ENCODE results near the gene ARG1.
"Not testable (repeated sequence)": the region's sequence is repeated elsewhere in the genome, so short reads cannot be mapped to it uniquely, and the experiment has no call there.

Gene ARG1

DNA sequence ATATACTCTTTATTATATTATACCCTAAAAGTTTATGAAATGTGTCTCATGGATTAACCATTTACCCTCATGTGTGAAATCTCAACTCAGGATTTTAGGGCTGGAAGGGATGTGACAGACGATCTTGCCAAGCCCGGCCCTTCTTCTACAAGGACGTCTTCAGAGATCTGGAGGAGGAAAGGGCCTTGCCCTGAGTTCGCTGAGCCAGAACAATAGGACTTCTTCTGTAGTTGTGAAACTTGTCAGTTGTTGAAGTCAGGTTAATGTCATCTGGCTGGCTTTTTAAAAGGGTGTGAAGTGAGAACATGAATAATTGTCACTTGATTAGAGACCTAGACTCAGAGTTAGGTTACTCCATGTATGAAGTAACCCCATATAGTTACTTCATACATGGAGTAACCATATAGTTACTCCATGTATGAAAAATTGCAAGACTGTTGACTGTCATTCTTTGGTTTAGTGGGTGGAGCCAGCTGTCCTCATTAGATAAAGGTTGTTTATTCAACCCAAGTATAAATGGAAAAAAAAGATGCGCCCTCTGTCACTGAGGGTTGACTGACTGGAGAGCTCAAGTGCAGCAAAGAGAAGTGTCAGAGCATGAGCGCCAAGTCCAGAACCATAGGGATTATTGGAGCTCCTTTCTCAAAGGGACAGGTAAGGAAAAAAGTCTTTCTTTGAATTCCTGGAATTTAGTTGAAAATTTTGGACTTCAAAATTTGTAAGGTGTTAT lies at the start of gene ARG1:
Gene ARG1 (plus strand): TSS at position 541 of the 730 bp plus-strand sequence. CDS start 57 bp downstream, at position 598.
- DNase-seq: peak; percentile 16

DNA sequence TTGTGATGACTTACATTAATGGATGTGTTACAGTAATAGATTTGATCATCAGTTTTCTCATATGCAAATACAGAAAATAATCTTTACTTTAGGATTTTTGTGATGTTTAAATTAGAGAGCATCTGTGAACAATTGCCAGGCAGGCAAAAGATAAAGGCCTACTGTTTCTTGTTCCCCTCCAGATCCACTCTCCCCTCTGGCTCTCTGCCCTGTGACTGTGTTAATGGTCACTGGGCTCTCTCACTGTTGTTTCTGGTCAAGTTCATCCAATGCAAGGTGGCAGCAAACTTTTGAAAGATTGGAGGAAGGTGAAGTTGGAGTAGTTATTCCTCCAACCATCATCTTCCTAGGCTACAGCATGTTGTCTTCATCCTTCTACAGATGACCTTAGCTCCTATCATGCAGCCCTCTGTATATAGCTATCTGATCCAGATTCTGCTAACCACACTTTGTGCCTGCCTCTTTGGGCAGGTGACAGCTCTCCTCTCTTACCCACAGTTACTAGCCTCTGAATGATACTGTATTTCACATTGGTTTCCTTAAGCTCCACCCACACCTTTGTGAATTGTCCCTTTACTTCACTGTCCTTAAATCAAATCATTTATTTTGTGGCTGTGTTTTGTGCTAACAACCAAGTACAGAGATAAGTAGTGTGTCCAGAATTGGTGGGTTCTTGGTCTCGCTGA lies 48.9 kb upstream of the ARG1 start:
- no peak for DNase-seq

DNA sequence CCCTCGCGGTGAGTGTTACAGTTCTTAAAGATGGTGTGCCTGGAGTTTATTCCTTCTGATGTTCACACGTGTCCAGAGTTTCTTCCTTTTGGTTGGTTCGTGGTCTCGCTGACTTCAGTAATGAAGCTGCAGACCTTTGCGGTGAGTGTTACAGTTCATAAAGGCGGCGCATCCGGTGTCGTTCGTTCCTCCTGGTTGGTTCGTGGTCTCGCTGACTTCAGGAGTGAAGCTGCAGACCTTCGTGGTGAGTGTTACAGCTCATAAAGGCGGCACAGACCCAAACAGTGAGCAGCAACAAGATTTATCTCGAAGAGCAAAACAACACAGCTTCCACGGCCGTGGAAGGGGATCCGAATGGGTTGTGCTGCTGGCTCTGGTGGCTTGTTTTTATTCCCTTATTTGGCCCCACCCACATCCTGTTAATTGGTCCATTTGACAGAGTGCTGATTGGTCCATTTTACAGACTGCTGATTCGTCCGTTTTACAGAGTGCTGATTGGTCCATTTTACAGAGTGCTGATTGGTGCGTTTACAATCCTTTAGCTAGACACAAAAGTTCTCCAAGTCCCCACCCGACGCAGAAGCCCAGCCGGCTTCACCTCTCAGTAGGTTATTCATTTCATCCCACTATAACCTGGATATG lies 48.2 kb upstream of the ARG1 start:
- no peak for DNase-seq

DNA sequence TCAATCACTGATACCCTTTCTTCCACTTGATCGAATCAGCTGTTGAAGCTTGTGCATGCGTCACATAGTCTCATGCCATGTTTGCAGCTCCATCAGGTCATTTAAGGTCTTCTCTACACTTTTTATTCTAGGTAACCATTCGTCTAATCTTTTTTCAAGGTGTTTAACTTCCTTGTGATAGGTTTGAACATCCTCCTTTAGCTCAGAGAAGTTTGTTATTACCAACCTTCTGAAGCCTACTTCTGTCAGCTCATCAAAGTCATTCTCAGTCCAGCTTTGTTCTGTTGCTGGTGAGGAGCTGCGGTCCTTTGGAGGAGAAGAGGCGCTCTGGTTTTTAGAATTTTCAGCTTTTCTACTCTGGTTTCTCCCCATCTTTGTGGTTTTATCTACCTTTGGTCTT lies 42.1 kb upstream of the ARG1 start:
- DNase-seq: not testable (repeated sequence)

DNA sequence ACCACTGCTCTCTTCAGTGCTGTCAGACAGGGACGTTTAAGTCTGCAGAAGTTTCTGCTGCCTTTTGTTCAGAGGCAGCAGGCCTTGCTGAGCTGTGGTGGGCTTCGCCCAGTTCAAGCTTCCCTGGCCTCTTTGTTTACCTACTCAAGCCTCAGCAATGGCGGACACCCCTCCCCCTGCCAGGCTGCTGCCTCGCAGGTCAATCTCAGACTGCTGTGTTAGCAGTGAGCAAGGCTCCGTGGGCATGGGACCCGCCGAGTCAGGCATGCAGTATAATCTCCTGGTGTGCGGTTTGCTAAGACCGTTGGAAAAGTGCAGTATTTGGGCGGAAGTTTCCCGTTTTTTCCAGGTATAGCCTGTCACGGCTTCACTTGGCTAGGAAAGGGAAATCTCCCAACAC lies 41.3 kb upstream of the ARG1 start:
- not testable (repeated sequence) for DNase-seq

DNA sequence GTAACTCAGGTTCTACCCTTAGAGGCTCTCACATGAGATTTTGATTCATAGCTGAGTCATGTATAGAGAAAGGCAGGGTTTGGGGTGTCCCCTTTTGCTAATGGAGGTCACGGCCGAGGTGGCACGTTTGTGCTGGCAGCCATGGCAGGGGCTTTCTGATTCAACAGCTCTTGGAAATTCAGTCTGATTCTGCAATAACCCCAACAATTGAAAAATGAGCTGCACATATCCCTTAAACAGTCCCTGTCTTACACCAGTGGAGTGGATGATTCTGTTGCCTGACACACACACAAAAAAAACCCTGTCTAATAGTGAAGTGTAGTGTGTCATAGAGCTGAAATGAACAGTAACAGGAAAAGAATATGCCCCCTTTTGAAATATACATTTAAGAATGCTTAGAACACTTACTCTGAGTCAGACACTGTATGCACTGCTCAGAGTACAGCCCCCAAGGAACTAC lies 40.4 kb upstream of the ARG1 start:
- no peak for DNase-seq

DNA sequence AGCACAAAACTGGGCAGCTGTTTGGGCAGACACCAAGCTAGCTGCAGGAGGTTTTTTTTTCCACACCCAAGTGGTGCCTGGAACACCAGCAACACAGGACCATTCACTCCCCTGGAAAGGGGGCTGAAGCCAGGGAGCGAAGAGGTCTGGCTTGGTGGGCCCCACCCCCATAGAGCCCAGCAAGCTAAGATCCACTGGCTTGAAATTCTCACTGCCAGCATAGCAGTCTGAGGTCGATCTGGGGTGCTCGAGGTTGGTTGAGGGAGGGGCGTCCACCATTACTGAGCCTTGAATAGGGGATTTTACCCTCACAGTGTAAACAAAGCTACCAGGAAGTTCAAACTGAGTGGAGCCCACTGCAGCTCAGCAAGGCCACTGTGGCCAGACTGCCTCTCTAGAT lies 34.4 kb upstream of the ARG1 start:
- not testable (repeated sequence) for DNase-seq

DNA sequence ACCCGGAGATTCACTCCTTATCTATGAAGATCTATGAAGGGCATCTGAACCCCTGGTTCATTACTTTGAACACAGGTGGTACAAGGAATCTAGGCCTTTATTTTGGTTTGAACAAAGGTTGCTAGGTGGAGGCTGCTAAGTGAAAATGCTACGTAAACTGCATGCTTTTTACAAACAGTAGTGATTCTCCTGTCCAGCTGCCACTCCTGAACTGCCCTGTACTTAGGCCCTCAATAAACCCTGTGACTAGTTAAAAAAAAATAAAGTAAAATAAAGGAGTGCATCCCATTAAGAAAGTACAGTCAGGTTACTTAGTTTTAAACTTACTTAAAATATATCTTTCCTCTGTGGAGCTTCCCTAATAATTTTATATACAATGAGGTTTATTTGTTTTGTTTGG lies 27.7 kb upstream of the ARG1 start:
- no peak for DNase-seq

DNA sequence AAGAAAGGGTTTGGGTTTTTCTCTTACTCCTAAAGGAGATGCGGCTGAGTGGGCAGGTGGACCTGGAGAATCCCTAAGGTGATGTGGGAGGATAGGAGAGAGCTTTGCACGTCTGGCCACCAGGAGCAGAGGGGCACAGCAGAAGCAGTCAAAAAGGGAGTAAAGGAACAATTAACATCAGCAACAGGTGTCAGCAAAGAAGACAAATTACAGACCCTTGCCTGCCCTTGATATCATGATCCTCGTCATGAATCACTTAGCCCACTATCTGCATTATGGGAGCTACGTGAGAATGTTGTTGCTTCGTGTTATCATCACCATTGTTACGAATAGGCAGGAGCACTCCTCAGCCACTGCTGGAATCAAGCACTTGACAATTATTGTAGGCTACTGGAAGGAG lies 25.5 kb upstream of the ARG1 start:
- DNase-seq: no peak

DNA sequence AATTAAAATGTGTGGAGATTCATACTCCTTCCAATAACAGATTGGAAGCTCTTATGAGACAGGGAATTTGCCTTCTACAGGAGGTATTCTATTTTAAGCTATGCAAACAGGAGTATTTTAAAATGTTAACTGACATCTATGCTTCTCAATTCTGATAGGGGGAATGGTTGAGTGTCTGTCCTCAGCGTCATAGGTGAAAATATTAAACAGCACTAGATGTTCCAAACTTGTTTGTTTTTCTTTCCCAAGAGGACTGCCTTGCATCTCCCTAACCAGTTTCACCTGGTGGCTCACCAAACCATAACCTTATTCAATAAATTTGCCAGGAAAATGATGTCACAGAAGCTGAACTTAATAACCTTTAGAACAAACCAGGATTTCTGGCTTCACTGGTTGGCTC lies 24.6 kb upstream of the ARG1 start:
- DNase-seq: no peak

DNA sequence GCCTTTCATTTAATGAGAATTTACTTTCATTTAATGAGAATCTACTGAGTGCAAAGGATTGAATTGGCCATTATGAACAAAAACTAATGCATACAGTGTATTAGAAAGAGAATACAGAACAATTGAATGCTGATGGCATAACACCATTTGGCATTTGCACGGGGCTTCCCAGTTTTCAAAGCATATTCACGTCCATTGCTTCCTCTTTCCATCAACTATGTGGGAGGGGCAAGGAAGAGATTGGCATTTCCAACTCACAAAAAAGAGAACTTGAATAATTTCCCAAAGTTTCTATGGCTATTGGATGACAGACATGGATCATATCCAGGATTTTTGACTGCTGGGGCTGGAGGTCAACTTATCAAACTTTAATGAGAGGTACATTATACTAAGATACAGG lies 23.2 kb upstream of the ARG1 start:
- peak; percentile 32 for DNase-seq

DNA sequence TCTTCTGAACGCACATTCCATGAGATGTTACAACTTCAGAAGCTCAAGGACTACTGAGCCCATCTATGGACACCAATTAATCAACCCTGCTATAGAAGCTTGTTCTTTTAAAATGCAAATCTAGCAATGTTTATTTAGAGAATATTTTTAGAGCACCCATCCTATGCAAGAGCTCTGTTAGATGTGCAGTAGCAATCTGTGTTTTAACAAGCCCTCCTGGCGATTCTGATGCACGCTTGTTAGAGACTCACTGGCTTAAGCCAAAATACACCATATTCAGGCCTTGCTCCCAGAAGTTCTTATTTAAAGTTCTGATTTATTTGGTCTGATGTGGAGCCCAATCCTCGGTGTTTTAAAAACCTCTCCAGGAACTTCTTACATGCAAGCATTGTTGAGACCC lies 21.1 kb upstream of the ARG1 start:
- DNase-seq: no peak

DNA sequence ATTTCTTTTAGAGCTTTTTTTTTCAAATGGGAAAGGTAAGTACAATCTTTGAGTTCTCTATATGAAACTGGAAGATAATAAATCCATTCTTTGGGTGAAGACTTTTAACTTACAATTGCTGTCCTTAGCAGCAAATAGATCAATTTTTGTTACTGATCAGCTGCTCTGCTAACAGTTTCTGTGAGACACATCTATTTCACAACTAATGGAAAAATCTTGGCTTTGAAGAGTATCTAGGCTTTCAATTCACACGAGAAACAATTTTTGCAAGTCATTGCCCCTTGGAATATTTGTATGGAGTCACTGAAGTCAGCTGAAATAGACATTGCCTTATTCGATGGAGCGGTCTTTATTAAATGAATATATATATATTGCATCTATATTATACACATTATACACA lies 20.5 kb upstream of the ARG1 start:
- DNase-seq: no peak

DNA sequence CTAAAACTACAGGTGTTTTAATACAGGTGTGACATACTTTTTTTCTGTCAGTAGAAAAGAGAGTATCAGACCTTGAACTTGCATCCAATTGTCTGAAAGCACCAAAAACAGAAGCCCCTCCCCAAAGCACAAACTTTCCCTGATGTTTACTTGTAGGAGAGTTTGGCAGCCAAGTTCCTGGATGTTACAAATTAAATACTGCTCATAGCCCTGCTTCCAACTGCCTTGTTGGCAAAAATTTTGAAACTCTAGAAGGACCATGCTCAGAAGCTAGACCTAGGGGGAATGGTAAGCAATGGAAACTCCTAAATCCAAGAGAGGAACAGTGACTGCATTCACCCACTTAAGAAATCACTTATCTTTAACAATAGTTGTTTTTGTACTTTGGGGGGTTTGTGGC lies 17.0 kb upstream of the ARG1 start:
- DNase-seq: no peak

DNA sequence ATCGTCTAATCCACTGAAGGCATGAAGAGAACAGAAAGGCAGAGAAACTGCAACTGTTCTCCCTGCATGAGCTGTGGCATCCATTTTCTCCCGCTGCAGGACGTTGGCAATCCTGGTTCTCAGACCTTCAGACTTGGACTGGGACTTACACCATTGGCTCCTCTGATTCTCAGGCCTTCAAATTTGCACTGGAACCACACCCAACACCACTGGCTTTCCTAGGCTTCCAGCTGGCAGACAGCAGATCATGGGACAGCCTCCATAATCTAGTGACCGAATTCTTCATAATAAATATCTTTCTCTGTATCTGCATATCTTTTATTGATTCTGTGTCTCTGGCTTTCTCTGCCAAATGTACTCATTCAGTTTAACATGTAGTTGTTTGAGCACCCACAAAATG lies 14.1 kb upstream of the ARG1 start:
- no peak for DNase-seq

DNA sequence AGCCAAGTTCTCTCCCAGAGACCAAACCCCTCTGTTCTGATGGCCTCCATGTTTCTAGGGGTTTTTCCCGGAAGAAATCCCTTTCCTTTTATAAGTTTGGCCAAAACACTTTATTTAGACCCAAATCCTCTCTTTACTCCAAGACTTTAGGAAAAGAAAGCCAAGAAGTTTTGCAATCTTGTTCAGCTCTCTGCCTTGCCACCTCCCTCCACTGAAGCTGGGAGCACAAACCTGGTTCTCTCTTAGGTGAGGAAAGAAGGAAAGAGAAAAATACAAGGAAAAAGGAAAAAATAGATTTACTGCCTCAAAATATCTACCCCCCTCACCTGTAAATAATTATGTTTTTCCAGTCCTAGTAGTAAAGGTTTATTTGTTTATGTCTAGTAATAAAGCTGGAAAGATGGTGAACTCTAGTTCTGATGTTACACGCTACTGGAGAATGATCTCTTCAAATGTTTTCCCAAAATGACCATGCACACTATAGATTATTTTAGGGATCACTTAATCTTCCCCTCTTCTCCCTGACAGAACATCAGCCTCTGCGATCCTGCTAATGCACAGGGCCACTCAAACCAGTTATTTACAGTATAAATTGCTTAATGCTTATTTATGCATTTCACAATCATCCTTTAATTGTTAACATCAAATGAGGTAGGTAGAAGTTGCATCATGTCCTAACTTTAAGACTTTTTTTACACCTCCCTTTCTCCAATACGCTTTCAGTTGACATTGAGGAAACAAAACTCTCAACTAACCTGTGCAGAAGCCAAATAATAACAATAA lies 10.9 kb upstream of the ARG1 start:
- no peak for DNase-seq

DNA sequence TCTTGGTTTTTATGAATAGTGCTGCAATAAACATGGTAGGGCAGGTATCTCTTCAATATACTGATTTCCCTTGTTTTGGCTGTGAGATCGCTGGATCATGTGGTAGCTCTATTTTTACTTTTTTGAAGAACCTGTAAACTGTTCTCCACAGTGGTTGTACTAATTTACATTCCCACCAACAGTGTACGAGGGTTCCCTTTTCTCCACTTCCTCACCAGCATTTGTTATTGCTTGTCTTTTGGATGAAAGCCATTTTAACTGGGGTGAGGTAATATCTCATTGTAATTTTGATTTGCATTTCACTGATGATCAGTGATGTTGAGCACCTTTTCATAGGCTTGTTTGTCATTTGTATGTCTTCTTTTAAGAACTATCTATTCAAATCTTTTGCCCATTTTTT lies 8.0 kb upstream of the ARG1 start:
- DNase-seq: peak; percentile 30

DNA sequence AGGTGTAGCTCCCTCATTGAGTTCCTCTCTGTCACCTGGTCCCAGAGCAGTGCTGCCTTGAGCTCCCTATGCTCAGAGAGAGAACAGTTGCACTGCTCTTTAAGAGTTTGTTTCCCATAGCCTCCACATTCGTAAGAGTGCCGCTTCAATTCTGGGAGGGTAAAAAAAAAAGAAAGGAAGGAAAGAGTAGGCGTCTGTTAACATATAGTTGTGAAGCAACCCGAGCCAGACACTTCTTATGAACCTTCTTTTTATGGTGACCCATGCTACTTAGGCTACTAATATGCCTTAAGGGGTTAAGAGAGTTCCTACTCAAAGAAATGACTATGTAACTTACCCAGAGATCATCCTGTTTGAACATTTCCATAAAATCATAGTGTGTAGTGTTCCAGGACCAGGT lies 4.3 kb upstream of the ARG1 start:
- peak; percentile 55 for DNase-seq

DNA sequence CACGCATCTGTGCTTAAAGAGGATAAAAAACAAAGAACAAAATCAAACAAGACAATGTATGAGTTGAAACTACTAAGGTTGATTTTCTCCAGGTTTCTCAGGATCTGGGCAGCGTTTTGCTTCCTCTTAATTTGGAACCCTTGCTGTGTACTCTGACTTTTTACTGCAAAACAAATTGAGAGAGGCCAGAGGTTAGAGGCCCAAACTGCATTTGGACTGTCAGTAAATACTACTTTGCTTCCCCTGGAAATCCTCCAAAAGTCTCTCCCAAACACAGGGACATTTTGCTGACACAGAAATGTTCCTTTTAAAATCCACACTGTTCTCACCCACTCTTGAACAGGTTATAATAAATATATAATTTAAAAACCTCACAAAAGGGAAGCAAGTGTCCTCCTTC lies 1.1 kb downstream of the ARG1 start:
- DNase-seq: no peak

DNA sequence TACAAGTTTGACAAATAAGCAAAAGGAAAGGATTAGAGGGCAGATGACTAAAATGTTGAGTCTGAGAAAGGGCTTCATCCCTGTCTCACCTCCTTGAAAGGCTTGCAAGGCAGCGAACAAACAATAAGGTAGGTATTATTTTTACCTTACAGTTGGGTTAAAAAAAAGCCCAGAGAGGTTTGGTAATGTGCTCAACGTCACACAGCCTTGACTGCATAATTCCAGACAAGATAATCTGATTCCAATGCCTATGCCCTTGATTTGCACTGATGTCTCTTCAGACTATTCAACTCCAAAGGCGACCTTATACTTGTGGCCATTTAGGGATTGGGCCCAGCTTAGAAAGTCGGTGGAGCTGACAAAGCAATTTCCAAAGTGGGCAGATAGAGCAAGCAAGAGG lies 1.7 kb downstream of the ARG1 start:
- no peak for DNase-seq

DNA sequence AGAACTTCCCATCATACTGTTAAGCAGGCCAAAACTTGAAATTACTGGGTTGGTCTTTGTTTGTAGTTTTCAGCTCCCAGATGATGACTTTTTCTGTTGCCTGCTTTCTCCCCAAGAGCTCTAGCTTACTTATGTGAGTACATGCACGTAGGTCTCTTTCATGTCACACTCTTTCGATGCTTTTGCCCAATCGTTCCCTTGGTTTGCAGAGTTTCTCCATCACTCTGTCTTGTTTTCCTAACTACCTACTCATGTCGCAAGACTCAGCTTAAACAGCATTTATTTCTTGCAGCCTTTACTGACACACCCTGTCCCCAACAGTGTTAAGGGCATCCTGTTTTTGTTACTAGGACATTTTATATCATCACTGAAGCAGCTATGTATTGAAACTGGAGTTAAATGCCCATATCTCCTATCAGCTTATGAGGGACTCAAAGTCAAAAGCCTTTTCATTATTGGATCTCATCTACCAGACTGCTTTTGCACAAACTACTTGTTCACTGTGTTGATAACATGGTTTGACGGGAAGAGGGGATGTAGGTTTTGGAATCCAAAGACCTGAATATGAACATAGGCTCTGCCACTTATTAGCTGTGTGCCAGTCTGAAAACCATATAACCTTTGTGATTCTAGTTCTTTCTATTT lies 2.9 kb downstream of the ARG1 start:
- DNase-seq: no peak

DNA sequence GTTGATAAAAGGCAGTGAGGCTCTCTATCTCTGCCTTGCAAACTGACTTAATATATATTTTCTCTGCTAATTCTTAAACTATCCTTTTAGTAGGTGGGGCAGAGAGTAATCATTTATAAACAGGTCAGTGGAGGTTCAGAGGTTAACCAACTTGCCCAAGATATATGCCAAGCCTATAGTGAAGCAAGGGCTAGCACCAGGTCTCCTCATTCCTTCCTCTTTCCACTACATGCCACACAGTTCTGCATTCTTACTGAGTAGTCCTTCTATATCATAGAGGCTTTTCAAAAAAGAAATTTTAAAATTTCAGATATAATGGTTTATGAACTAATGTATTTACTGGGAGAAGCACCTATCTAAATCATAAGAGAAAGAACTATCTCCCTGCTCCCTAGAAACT lies 8.5 kb downstream of the ARG1 start:
- no peak for DNase-seq

DNA sequence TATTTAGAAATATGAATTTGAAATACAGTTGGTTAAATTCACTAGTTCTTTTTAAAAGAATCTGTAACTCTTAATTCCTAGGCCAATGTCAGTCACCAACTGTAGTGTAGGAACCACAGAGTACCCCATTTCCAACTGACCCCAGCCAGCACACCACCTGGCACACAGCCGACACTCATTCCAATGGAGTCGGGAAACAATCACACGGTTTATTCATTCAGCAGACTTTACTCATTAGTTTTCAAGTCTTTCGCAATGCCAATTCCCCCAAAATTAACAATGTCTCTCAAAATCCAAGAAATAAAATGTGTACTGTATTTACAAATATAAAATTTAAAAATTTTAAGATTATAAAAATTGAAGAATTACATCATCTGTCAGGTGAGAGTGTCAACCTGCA lies 13.5 kb downstream of the ARG1 start:
- no peak for DNase-seq
